Mesothelial cell of epicardium (in vitro differentiated cells): ENCODE results near the gene ANKRD13B. TPM values are rescaled to one million over a fixed set of nuclear protein-coding genes. Genes with fewer than 3 reads are reported as not detected.
A peak's percentile ranks its signal among the peaks of the same experiment; 100 is the strongest.

ENCODE experiments used
- DNase-seq, 2 experiments: peaks; one replicate each; pipeline ENCODE4 v3.0.0; 2021; ENCODE audit warnings: low spot score in 2 of 2; ENCODE audit not compliant: unreplicated experiment in 2 of 2
- H3K27ac Mint-ChIP-seq: 2 replicates; pipeline ENCODE4 v1.8.0; 2021; ENCODE audit warnings: mixed read lengths
- H3K27me3 Mint-ChIP-seq: 2 replicates; pipeline ENCODE4 v1.8.0; 2021; ENCODE audit warnings: low read depth, mixed read lengths
- H3K36me3 Mint-ChIP-seq: 2 replicates; pipeline ENCODE4 v1.8.0; 2021; ENCODE audit warnings: mixed read lengths
- H3K4me1 Mint-ChIP-seq: 2 replicates; pipeline ENCODE4 v1.8.0; 2021; ENCODE audit warnings: mixed read lengths
- H3K4me3 Mint-ChIP-seq: 2 replicates; pipeline ENCODE4 v1.8.0; 2021; ENCODE audit warnings: mild to moderate bottlenecking, moderate library complexity, mixed read lengths
- H3K9me3 Mint-ChIP-seq: 2 replicates; pipeline ENCODE4 v1.8.0; 2021; ENCODE audit warnings: mixed read lengths
- total RNA-seq: library from RNA; stranded (reverse); gene quantifications from 3 replicates; pipeline ENCODE4 v1.2.1, GENCODE V29; 2021
- TF ChIP-seq, protein P1 (sequence below): fragments of 200-600 bp; sonication (generic); IDR thresholded peaks from one replicate; pipeline ENCODE4 v1.5.0; 2021; ENCODE audit warnings: antibody characterized with exemption; ENCODE audit not compliant: unreplicated experiment

The ANKRD13B gene
- total RNA-seq, 1 donor from 2014 or later = 52.7 TPM

DNA sequence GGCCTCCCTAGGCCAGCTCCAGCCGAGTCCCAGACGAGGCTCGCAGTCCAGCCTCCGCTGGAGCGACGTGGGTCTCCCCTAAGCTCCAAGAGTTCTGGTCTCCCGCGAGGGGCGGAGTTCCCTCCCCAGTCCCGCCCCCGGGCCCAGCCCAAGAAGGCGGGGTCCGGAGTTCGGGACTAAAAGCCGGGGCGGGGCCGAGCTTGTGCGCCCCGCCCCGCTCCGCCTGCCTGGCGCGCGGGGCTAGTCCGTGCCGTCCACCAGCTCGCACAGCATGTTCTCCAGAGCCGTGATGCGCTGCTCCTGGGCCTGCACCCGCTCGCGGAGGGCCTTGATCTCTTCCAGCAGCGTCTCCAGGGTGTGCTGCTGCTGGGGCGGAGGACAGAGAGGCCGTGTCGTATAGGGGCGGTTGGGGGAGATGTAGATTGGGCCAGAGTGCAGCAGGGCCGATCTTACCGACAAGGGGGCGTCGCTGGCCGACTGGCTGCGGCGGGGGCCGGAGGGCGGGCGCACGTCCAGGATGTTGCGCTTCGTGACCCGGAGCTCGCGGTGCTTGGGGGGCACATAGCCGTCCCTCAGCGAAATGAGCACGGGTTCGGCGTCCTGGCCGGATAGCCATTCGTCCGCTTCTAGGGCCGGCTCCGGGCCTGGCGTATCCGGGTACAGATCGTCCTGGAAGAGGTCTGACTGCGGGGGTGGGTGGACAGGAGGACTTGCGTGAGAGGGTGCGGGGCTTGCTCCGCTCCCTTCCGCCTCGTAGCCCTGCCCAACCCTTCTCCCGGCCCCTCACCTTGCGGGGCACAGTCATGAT is 22.8 kb downstream of the ANKRD13B start:
- Mint-ChIP-seq H3K4me1 (peaks cover 17% of the 10 kb centered on the region), H3K27ac (peak overlapping the region; percentile 83), H3K9me3 (no peaks in the 10 kb centered on the region), H3K4me3 (peak overlapping the region; percentile 73), H3K36me3 (no peaks in the 10 kb centered on the region), H3K27me3 (peaks cover 63% of the 10 kb centered on the region)
- TF ChIP-seq, protein P1, sequence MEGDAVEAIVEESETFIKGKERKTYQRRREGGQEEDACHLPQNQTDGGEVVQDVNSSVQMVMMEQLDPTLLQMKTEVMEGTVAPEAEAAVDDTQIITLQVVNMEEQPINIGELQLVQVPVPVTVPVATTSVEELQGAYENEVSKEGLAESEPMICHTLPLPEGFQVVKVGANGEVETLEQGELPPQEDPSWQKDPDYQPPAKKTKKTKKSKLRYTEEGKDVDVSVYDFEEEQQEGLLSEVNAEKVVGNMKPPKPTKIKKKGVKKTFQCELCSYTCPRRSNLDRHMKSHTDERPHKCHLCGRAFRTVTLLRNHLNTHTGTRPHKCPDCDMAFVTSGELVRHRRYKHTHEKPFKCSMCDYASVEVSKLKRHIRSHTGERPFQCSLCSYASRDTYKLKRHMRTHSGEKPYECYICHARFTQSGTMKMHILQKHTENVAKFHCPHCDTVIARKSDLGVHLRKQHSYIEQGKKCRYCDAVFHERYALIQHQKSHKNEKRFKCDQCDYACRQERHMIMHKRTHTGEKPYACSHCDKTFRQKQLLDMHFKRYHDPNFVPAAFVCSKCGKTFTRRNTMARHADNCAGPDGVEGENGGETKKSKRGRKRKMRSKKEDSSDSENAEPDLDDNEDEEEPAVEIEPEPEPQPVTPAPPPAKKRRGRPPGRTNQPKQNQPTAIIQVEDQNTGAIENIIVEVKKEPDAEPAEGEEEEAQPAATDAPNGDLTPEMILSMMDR = no peak
- DNase-seq = peak in 1 of 2 experiments; percentile 78

DNA sequence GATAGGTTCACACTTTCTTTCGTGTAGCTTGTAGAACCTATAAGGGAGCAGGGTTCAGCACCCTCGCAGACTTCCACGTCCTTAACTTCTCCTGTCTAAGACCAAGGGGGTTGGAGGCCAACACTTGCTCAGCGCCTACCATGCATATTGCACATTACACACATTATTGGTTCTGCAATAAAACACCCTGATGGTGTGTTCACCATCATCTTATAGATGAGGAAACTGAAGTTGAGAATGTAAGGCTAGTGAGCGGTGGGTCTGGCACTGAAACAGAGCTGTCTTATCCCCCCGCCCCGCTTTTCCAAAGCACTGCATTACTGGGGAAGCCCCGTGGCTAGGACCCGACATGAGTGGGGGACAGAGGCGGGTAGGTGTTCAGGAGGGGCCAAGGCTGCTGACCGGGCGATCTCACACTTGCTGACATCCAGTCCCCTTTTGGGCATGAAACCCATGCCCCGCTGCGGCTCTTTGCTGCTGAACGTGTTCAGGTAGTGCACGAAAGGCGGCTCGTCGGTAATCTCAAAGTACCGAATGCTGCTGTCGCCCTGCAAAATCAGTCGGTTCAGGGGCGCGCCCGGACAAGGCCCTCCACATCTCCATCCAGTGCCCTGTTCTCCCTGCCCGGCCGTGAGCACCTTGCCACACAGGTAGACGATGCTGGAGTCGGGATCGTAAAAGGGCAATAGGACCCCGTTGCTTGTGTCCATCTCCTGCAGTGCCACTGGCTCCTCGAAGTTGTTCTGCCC is 23.5 kb downstream of the ANKRD13B start:
- peaks cover 17% of the 10 kb centered on the region for H3K4me1 Mint-ChIP-seq
- H3K36me3 Mint-ChIP-seq = no peaks in the 10 kb centered on the region
- no peak for DNase-seq
- TF ChIP-seq, protein P1 = no peak
- H3K27ac Mint-ChIP-seq = no peak overlapping the region
- H3K27me3 Mint-ChIP-seq = peaks cover 68% of the 10 kb centered on the region
- no peaks in the 10 kb centered on the region for H3K9me3 Mint-ChIP-seq
- H3K4me3 Mint-ChIP-seq = peak overlapping the region; percentile 73

DNA sequence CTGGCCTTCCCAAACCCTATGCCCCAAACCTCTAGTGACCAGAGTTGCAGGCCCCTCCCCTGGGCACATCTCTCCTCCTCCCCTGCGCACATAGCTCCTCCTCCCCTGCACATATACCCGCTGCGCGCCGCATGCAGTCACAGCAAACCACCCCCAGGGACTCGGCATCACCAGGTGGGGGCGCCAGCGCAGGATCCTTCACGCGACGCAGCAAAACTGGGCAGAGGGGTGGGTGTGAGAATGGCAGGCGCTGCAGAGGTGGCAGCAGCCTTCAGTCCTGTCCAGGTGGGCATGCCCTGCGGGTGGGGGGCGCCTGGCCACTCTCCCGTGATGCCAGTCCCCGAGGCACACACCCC is 24.2 kb downstream of the ANKRD13B start:
- H3K9me3 Mint-ChIP-seq = no peaks in the 10 kb centered on the region
- no peak overlapping the region for H3K27ac Mint-ChIP-seq
- TF ChIP-seq, protein P1 = no peak
- H3K4me1 Mint-ChIP-seq = peaks cover 17% of the 10 kb centered on the region
- H3K4me3 Mint-ChIP-seq = peak overlapping the region; percentile 46
- H3K36me3 Mint-ChIP-seq = no peaks in the 10 kb centered on the region
- H3K27me3 Mint-ChIP-seq = peaks cover 73% of the 10 kb centered on the region
- DNase-seq = peak in 1 of 2 experiments; percentile 74

DNA sequence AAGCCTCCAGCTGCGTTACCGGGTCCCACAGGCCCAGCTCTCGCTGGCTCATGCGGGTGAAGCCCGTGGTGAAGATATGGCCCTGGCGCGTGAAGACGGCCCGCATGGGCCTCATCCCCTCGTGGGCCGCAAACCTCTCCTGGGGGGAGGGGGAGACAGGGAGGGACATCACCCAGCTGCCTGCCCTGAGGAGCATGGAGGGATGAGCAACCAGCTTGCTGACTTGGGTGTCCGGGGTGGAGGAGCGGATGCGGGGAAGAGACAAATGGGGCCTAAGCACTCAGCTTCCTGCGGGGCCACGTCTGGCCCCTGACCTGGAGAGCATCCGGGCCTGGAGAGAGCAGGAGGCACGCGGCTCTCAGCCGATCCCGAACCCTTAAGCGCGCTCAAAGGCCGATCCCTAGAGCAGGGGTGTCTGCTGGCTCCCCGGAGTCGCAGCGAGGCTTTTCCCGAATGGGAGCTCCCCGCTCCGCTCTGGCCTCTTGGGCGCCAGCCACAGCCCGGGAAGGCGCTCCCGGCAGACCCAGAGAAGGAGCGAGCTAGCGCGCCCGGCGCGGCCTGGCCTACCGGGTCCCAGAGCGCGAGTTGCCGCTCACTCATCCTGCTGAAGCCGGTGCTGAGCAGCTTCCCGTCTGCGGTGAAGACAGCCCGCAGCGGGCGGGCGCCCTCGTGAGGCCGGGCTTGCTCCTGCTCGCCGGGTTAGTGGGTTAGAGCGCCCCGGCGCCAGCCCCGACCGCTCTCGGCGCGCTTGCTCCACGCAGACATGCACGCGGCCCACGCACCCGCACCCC is 24.7 kb downstream of the ANKRD13B start:
- Mint-ChIP-seq H3K27me3 (peaks cover 75% of the 10 kb centered on the region), H3K4me3 (peak overlapping the region; percentile 46), H3K9me3 (no peaks in the 10 kb centered on the region), H3K36me3 (no peaks in the 10 kb centered on the region), H3K27ac (no peak overlapping the region), H3K4me1 (peaks cover 17% of the 10 kb centered on the region)
- DNase-seq = no peak
- TF ChIP-seq, protein P1 = peak; percentile 18

DNA sequence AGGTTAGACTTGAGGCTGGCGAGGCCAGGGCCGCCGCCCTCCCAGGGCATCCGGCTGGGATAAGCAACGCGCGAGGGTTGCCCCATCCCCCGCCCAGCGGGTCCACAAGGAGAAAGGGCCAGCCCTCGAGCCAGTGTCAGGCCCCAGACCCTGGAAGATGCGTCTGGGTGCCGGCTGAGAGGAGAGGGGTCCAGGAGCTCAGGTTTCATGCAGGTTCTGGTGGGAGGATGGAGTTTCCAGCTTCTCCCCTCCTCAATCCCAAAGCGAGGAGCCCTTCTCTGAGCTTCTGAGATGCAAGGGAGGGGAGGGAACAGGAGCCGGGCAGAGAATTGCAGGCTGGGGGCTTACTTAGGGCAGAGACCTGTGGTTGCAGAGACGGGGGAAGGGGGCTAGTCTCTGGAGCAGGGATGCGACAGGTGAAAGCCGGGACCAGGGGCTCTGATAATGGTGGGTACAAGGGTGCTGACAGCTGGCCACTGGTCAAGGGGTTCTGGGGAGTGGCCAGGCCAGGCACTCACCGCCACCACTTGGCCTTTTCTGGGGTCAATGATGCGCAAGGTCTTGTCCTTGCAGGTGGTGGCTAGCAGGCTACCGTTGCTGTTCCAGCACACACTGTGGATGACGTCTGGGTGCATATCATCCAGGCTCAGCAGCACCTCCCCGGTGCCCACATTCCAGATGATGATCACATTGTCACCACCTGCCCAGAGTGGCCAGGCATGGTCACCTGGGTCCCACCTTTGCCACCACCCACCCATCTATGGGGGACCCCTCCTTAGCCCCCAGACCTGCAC is 25.5 kb downstream of the ANKRD13B start:
- TF ChIP-seq, protein P1 = peak; percentile 3
- Mint-ChIP-seq H3K4me3 (no peak overlapping the region), H3K4me1 (peaks cover 22% of the 10 kb centered on the region), H3K9me3 (no peaks in the 10 kb centered on the region), H3K27me3 (peaks cover 81% of the 10 kb centered on the region), H3K36me3 (no peaks in the 10 kb centered on the region), H3K27ac (no peak overlapping the region)
- no peak for DNase-seq
